ENCODE data around the gene RGS7BP.

RGS7BP gene

GRCh38 chr5:64505769-64506566, at the start of gene RGS7BP:
Gene RGS7BP, plus strand, starts transcription at chr5:64506015. Its CDS starts 610 bp downstream, at chr5:64506625.
- no peak within 1 kb of the TSS for H3K27ac ChIP-seq (ENCODE audit: low read length)
- H3K27me3 ChIP-seq (ENCODE audit: insufficient read depth, low read length), result peaks cover 68% of the 10 kb centered on the region
- peaks cover 17% of the 10 kb centered on the region for H3K4me1 ChIP-seq (ENCODE audit: insufficient read depth, low read length)
- H3K36me3 ChIP-seq (ENCODE audit: insufficient read depth, low read depth, low read length), result no peaks in the 10 kb centered on the region
- H3K9ac ChIP-seq (ENCODE audit: low read depth, low read length), result peak within 1 kb of the TSS; percentile 81; the same call in 1 of the 2 replicates
- peak within 1 kb of the TSS; percentile 94 for H3K4me3 ChIP-seq (ENCODE audit: low read length)
- H3K9me3 ChIP-seq (ENCODE audit: insufficient read depth, low read depth, low read length), result no peaks in the 10 kb centered on the region

DNA sequence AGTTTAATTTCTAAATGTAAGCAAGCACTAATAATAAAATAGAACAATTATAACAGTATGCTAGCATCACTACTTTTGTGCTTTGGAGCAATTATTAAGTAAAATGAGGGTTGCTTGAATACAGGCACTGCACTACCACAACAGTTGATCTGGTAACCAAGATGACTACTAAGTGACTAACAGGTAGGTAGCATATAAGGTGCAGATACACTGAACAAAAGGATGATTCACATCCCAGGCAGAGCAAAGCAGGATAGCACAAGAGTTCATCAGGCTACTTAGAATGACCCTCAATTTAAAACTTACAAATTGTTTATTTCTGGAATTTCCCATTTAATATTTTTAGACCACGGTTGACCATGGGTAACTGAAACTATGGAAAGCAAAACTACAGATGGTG, 48.0 kb upstream of the RGS7BP start:
- Histone ChIP-seq H3K27me3 (ENCODE audit: insufficient read depth, low read length) (no peaks in the 10 kb centered on the region), H3K27ac (ENCODE audit: low read length) (no peak overlapping the region), H3K36me3 (ENCODE audit: insufficient read depth, low read depth, low read length) (no peaks in the 10 kb centered on the region), H3K9me3 (ENCODE audit: insufficient read depth, low read depth, low read length) (peaks cover 4% of the 10 kb centered on the region; the same call in 1 of the 2 replicates), H3K4me3 (ENCODE audit: low read length) (no peak overlapping the region), H3K9ac (ENCODE audit: low read depth, low read length) (no peak overlapping the region), H3K4me1 (ENCODE audit: insufficient read depth, low read length) (no peaks in the 10 kb centered on the region)

- Histone ChIP-seq H3K9ac (ENCODE audit: low read depth, low read length) (no peak overlapping the region), H3K27ac (ENCODE audit: low read length) (no peak overlapping the region), H3K27me3 (ENCODE audit: insufficient read depth, low read length) (no peaks in the 10 kb centered on the region), H3K4me3 (ENCODE audit: low read length) (no peak overlapping the region), H3K4me1 (ENCODE audit: insufficient read depth, low read length) (no peaks in the 10 kb centered on the region), H3K9me3 (ENCODE audit: insufficient read depth, low read depth, low read length) (peaks cover 6% of the 10 kb centered on the region; the same call in 1 of the 2 replicates), H3K36me3 (ENCODE audit: insufficient read depth, low read depth, low read length) (no peaks in the 10 kb centered on the region)
These were observed 46.9 kb upstream of the RGS7BP start for GRCh38 chr5:64458948-64459347.

DNA sequence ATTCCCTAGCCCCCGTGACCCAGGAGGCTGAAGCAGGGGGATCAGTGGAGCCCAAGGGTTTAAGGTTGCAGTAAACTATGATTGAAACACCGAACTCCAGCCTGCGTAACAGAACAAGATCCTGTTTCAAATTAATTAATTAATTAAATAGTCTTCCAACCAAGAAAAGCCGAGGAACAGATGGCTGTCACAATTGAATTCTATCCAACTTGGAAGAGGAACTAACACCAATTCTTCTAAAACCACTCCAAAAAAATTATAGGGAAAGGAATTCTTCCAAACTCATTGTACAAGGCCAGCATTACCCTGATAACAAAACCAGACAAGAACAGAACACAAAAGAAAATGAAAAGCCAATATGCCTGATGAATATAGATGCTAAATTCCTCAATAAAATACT, 43.4 kb upstream of the RGS7BP start:
- Histone ChIP-seq H3K9ac (ENCODE audit: low read depth, low read length) (no peak overlapping the region), H3K36me3 (ENCODE audit: insufficient read depth, low read depth, low read length) (no peaks in the 10 kb centered on the region), H3K27me3 (ENCODE audit: insufficient read depth, low read length) (no peaks in the 10 kb centered on the region), H3K27ac (ENCODE audit: low read length) (no peak overlapping the region), H3K9me3 (ENCODE audit: insufficient read depth, low read depth, low read length) (peaks cover 6% of the 10 kb centered on the region; the same call in 1 of the 2 replicates), H3K4me1 (ENCODE audit: insufficient read depth, low read length) (no peaks in the 10 kb centered on the region), H3K4me3 (ENCODE audit: low read length) (no peak overlapping the region)

GRCh38 chr5:64486163-64486562, 19.7 kb upstream of the RGS7BP start:
- Histone ChIP-seq H3K4me3 (ENCODE audit: low read length) (no peak overlapping the region), H3K27me3 (ENCODE audit: insufficient read depth, low read length) (no peaks in the 10 kb centered on the region)

DNA sequence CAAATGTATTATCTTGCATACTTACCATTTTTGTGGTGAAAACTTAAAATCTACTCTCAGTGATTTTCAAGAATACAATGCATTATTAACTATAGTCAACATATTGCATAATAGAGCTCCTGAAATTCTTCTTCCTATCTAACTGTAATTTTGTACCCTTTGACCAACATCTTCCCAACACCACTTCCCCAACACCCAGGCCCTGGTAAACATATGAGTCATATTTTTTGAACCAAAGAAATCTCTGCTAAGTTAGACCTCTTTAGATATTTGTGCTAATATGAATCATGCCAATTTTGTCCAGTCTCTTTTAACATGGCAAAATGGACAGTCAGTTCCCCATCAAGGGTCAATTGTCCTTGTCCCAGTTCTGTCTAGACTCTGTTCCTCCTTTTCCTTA, 18.5 kb upstream of the RGS7BP start:
- Histone ChIP-seq H3K27ac (ENCODE audit: low read length) (no peak overlapping the region), H3K27me3 (ENCODE audit: insufficient read depth, low read length) (no peaks in the 10 kb centered on the region), H3K4me1 (ENCODE audit: insufficient read depth, low read length) (no peaks in the 10 kb centered on the region)

More at GRCh38 chr5:64486163-64486562, 19.7 kb upstream of the RGS7BP start:
- H3K36me3 ChIP-seq (ENCODE audit: insufficient read depth, low read depth, low read length), result no peaks in the 10 kb centered on the region
- H3K9me3 ChIP-seq (ENCODE audit: insufficient read depth, low read depth, low read length), result peaks cover 11% of the 10 kb centered on the region
- no peaks in the 10 kb centered on the region for H3K4me1 ChIP-seq (ENCODE audit: insufficient read depth, low read length)
- H3K27ac ChIP-seq (ENCODE audit: low read length), result no peak overlapping the region
- no peak overlapping the region for H3K9ac ChIP-seq (ENCODE audit: low read depth, low read length)

GRCh38 chr5:64489857-64490256, 16.0 kb upstream of the RGS7BP start:
- Histone ChIP-seq H3K27me3 (ENCODE audit: insufficient read depth, low read length) (no peaks in the 10 kb centered on the region), H3K4me1 (ENCODE audit: insufficient read depth, low read length) (no peaks in the 10 kb centered on the region), H3K9me3 (ENCODE audit: insufficient read depth, low read depth, low read length) (peaks cover 7% of the 10 kb centered on the region), H3K36me3 (ENCODE audit: insufficient read depth, low read depth, low read length) (no peaks in the 10 kb centered on the region), H3K9ac (ENCODE audit: low read depth, low read length) (no peak overlapping the region), H3K4me3 (ENCODE audit: low read length) (no peak overlapping the region), H3K27ac (ENCODE audit: low read length) (no peak overlapping the region)

More for the DNA sequence above, 18.5 kb upstream of the RGS7BP start:
- no peaks in the 10 kb centered on the region for H3K36me3 ChIP-seq (ENCODE audit: insufficient read depth, low read depth, low read length)
- H3K9me3 ChIP-seq (ENCODE audit: insufficient read depth, low read depth, low read length), result peaks cover 11% of the 10 kb centered on the region
- H3K9ac ChIP-seq (ENCODE audit: low read depth, low read length), result no peak overlapping the region
- no peak overlapping the region for H3K4me3 ChIP-seq (ENCODE audit: low read length)

DNA sequence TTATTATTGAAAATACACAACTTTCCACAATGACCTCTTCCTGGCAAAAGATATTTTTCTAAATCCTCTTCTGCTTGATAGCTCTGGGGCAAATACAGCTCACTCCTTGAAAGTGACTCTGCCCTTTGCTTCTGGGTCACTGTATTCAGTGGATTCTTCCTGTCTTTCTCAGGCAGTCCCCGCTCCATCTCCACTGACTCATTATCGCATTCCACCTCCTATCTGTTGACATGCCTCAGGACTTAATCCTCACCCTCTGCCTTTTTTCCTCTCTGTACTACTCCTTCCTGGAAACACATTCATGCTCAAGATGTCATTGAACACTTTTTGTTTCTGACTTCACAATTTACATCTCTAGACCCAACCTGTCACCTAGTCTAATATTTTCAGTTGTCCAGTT, 8.4 kb upstream of the RGS7BP start:
- Histone ChIP-seq H3K4me3 (ENCODE audit: low read length) (no peak overlapping the region), H3K4me1 (ENCODE audit: insufficient read depth, low read length) (peaks cover 8% of the 10 kb centered on the region), H3K27me3 (ENCODE audit: insufficient read depth, low read length) (no peaks in the 10 kb centered on the region), H3K9ac (ENCODE audit: low read depth, low read length) (no peak overlapping the region), H3K9me3 (ENCODE audit: insufficient read depth, low read depth, low read length) (no peaks in the 10 kb centered on the region), H3K27ac (ENCODE audit: low read length) (no peak overlapping the region), H3K36me3 (ENCODE audit: insufficient read depth, low read depth, low read length) (no peaks in the 10 kb centered on the region)

DNA sequence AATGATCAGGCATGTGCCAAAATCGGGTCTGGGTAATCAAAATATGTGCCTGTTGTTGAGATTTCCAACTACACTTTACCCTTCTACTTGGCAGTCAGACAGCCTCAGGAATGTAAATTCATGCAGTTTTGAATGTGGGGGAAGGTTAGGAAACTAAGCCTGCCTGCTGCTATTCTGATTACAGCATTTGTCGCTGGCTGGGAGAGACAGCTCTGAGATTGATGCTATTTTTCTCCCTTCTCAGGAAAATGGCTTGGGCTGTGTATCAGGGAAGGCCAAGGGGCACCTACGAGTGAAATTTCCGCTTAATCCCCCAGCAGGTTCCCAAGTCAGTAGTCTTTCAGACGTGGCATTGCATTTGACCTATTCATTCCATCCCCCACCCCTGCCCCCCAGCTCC, 3.6 kb upstream of the RGS7BP start:
- H3K27me3 ChIP-seq (ENCODE audit: insufficient read depth, low read length), result peaks cover 38% of the 10 kb centered on the region
- H3K9ac ChIP-seq (ENCODE audit: low read depth, low read length), result 0 out of 2 replicates have a peak overlapping the region, but pooled peaks have one; percentile 15
- H3K4me1 ChIP-seq (ENCODE audit: insufficient read depth, low read length), result peaks cover 17% of the 10 kb centered on the region
- H3K36me3 ChIP-seq (ENCODE audit: insufficient read depth, low read depth, low read length), result no peaks in the 10 kb centered on the region
- H3K9me3 ChIP-seq (ENCODE audit: insufficient read depth, low read depth, low read length), result no peaks in the 10 kb centered on the region
- no peak overlapping the region for H3K27ac ChIP-seq (ENCODE audit: low read length)
- H3K4me3 ChIP-seq (ENCODE audit: low read length), result peak overlapping the region; percentile 14; the same call in 1 of the 2 replicates

DNA sequence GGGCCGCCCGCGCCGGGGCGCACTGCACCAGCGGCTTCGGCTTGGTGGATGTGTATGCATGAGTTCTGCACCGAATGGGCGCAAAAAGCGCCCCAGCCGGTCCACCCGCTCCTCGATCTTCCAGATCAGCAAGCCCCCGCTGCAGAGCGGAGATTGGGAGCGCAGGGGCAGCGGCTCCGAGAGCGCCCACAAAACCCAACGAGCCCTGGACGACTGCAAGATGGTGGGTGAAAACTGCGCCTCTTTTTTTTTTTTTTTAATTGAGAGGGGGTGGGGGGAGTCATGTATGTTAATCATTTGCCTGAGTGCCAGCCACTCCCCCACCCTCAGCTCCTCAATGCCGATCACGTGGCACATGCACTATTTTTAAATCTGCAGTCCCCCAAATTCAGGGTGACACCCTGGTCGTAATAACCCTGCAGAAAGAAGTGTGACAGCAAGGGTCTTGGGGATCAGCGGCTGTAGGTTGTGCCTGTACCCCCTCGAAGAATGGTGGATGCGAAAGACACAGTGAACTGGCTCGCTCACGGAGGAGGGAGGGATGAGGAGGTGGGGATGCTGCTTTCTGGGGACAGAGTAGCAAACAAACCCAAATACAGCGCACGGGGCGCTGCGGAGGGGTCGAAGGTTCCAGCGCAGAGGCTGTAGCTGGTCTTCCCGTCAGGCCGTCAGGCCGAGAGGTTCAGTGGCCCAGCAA, 900 bp downstream of the RGS7BP start:
- Histone ChIP-seq H3K9me3 (ENCODE audit: insufficient read depth, low read depth, low read length) (no peaks in the 10 kb centered on the region), H3K27ac (ENCODE audit: low read length) (no peak overlapping the region), H3K9ac (ENCODE audit: low read depth, low read length) (peak overlapping the region; percentile 81; the same call in 1 of the 2 replicates), H3K4me3 (ENCODE audit: low read length) (peak overlapping the region; percentile 94), H3K4me1 (ENCODE audit: insufficient read depth, low read length) (peaks cover 16% of the 10 kb centered on the region), H3K36me3 (ENCODE audit: insufficient read depth, low read depth, low read length) (no peaks in the 10 kb centered on the region), H3K27me3 (ENCODE audit: insufficient read depth, low read length) (peaks cover 68% of the 10 kb centered on the region)

- H3K9ac ChIP-seq (ENCODE audit: low read depth, low read length), result peak overlapping the region; percentile 81; the same call in 1 of the 2 replicates
- H3K27me3 ChIP-seq (ENCODE audit: insufficient read depth, low read length), result peaks cover 68% of the 10 kb centered on the region
- no peaks in the 10 kb centered on the region for H3K36me3 ChIP-seq (ENCODE audit: insufficient read depth, low read depth, low read length)
These were observed 1.4 kb downstream of the RGS7BP start for GRCh38 chr5:64507264-64507605.

GRCh38 chr5:64509828-64510227, 4.0 kb downstream of the RGS7BP start:
- Histone ChIP-seq H3K9me3 (ENCODE audit: insufficient read depth, low read depth, low read length) (no peaks in the 10 kb centered on the region), H3K4me3 (ENCODE audit: low read length) (no peak overlapping the region), H3K36me3 (ENCODE audit: insufficient read depth, low read depth, low read length) (no peaks in the 10 kb centered on the region), H3K27me3 (ENCODE audit: insufficient read depth, low read length) (peaks cover 50% of the 10 kb centered on the region), H3K4me1 (ENCODE audit: insufficient read depth, low read length) (peaks cover 4% of the 10 kb centered on the region; the same call in 1 of the 2 replicates), H3K9ac (ENCODE audit: low read depth, low read length) (no peak overlapping the region), H3K27ac (ENCODE audit: low read length) (no peak overlapping the region)

More at GRCh38 chr5:64507264-64507605, 1.4 kb downstream of the RGS7BP start:
- Histone ChIP-seq H3K4me3 (ENCODE audit: low read length) (peak overlapping the region; percentile 94), H3K27ac (ENCODE audit: low read length) (no peak overlapping the region), H3K9me3 (ENCODE audit: insufficient read depth, low read depth, low read length) (no peaks in the 10 kb centered on the region), H3K4me1 (ENCODE audit: insufficient read depth, low read length) (peaks cover 11% of the 10 kb centered on the region)

Measured in iPS-20b (cell line).